ENCODE measurements around the gene ADH5. TPM values are rescaled to one million over a fixed set of nuclear protein-coding genes. Genes with fewer than 3 reads are reported as not detected.
"Not testable (repeated sequence)": the region's sequence is repeated elsewhere in the genome, so short reads cannot be mapped to it uniquely, and the experiment has no call there.

The ADH5 gene
- 100 to 1,000 TPM in 1 of 2 experiments, 10 to 100 TPM in 1; 81.3 to 119 TPM for total RNA-seq

DNA sequence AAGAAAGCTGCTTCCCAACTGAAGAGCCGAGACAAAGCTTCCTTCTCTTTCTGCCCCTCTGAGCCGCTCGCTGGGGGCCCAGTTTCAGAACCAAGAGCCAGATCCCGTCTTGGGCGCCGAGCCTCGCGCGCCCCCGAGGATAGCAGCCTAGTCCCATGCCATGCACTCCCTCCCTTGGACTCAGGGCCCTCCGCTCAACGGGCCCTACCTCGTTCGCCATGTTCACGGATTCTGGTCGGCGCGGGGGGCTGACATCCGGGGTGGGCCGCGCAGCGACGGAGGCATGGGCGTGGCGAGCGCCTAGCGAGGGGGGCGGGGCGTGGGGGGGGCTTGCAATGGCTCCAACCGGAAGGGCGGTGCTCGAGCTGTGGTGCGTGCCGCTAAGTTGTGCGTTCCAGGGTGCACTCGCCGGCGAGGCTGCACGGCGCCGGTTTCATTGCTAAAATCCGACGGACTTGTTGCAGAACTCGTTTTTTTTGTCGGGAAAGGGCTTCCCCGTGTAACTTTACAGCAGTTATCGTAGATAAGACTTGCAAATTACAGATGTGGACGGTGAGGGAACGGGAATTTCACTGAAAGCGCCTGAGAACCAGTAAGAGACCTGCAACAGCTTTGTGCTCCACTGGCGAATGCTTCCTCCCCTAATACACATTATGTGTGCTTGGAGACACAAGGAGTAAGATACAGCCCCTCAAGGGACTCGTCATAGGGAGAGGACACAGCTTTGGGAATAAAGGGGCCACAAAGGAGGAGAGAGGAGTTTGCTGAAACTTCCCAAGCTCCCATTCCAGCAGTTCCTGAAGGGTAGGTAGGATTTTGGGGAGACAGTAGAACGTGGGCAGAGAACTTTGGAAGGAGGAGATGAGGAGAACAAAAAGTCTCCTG lies at the start of gene ADH5:
Gene ADH5, minus strand, starts transcription at position 308 of the 885 bp plus-strand sequence. Its CDS starts 88 bp downstream, at position 220.
- Mint-ChIP-seq H3K36me3 (ENCODE audit: low read depth) (peaks cover 27% of the 10 kb centered on the region), H3K9me3 (ENCODE audit: low read depth) (no peaks in the 10 kb centered on the region), H3K27me3 (no peaks in the 10 kb centered on the region), H3K27ac (peak within 1 kb of the TSS; percentile 99), H3K4me3 (peak within 1 kb of the TSS; percentile 98), H3K4me1 (peaks cover 42% of the 10 kb centered on the region)
- ATAC-seq (peak; percentile 97), DNase-seq (peak; percentile 96)
- ChIA-PET CTCF (interaction anchor here (0.7 to 1.8 kb wide), 7 partner anchors 33 to 317 kb away, joined by 3 to 9 read pairs (median 3); partner anchors contain the start of gene METAP1), POLR2A (interaction anchor here (0.6 to 1.8 kb wide), 3 partner anchors 82 to 160 kb away, joined by 3 to 16 read pairs (median 4); partner anchors contain the start of gene METAP1)
- intact Hi-C loops (cut with DNase I, micrococcal nuclease) = loop anchor here (1.0 to 10.0 kb wide), 11 partner anchors 93 to 945 kb away; partner anchors contain the start of genes LAMTOR3 (in 2 of the 2), METAP1 (in 2 of the 2), STPG2 (in 2 of the 2) and DAPP1 (in 1 of the 2)

DNA sequence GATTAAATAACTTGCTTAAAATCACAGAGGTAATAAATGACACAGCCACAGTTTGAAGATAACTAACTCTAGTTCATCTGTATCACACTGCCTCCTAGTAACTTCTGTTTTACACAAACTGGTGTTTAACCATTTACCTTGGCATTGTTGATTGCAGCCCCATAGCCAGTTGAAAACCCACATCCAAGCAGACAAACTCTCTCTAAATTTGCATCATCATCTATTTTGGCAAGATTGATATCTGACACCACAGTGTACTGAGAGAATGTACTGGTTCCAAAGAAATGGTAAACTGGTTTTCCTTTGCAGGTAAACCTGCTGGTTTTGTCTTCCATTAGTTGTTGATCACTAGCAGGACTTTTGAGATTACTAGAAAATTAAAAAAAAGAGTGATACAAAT lies 47.7 kb upstream of the ADH5 start:
- no peaks in the 10 kb centered on the region for H3K9me3 Mint-ChIP-seq (ENCODE audit: low read depth)
- no peak overlapping the region for H3K4me3 Mint-ChIP-seq
- no peaks in the 10 kb centered on the region for H3K36me3 Mint-ChIP-seq (ENCODE audit: low read depth)
- POLR2A ChIA-PET = no interaction called here
- CTCF ChIA-PET = no interaction called here
- H3K27ac Mint-ChIP-seq = no peak overlapping the region
- intact Hi-C loops (cut with DNase I, micrococcal nuclease) = no loop called here
- H3K4me1 Mint-ChIP-seq = no peaks in the 10 kb centered on the region
- ATAC-seq = no peak
- H3K27me3 Mint-ChIP-seq = no peaks in the 10 kb centered on the region
- no peak for DNase-seq

DNA sequence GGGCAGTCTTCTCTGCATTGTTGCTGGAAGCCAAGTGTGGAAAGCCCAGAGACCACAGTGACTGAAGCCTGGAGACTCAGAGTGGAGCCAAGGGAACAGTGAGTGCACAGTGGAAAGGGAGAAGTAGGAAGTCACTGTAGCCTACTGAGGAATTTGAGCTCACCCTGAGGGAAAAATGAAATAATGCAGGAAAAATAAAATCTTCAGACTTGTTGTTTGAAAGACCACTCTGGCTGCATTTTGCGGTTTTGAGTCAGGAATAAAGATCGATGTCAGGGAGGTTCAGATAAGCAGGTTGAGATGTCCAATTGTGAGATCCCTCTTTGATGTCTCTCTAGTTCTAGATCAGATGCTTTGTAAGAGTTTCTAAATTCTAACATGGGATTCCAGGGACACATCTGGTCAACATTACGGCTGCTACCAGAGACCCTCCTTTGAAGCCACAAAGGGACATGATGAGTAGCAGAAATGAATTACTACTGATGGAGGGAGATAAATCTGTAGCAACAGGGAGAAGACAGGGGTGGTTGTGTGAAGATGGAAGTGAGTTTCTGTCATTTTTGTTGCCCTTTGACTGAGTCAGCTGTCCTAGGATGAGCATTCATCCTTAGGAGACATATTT lies 47.1 kb upstream of the ADH5 start:
- ChIA-PET POLR2A (no interaction called here), CTCF (no interaction called here)
- intact Hi-C loops (cut with DNase I, micrococcal nuclease) = no loop called here
- H3K4me1 Mint-ChIP-seq = no peaks in the 10 kb centered on the region
- H3K27ac Mint-ChIP-seq = no peak overlapping the region
- no peaks in the 10 kb centered on the region for H3K36me3 Mint-ChIP-seq (ENCODE audit: low read depth)
- H3K4me3 Mint-ChIP-seq = no peak overlapping the region
- no peaks in the 10 kb centered on the region for H3K27me3 Mint-ChIP-seq
- no peaks in the 10 kb centered on the region for H3K9me3 Mint-ChIP-seq (ENCODE audit: low read depth)
- DNase-seq = no peak
- ATAC-seq = no peak

DNA sequence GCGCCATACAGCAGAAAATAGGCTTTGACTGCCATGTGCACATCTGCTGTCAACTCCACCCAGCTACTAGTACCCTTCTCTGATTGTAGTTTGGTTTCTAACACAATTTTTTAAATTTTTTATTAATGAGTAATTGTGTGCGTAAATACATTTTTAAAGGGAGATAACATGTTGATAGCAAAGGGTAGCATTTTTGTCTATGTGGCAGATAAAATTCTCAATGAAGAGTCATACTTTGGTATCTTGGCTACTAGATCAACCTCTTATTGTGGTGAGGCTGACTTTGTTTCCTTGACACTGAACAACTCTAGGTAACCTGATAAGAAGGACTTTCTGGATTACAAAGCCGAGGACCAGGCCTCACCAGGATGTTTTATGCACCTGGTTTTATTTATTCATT lies 46.0 kb upstream of the ADH5 start:
- POLR2A ChIA-PET = no interaction called here
- ATAC-seq = no peak
- intact Hi-C loops (cut with DNase I, micrococcal nuclease) = no loop called here
- no peak overlapping the region for H3K4me3 Mint-ChIP-seq
- H3K27me3 Mint-ChIP-seq = no peaks in the 10 kb centered on the region
- DNase-seq = no peak
- no peaks in the 10 kb centered on the region for H3K4me1 Mint-ChIP-seq
- CTCF ChIA-PET = no interaction called here
- no peak overlapping the region for H3K27ac Mint-ChIP-seq
- H3K36me3 Mint-ChIP-seq (ENCODE audit: low read depth) = no peaks in the 10 kb centered on the region
- no peaks in the 10 kb centered on the region for H3K9me3 Mint-ChIP-seq (ENCODE audit: low read depth)

DNA sequence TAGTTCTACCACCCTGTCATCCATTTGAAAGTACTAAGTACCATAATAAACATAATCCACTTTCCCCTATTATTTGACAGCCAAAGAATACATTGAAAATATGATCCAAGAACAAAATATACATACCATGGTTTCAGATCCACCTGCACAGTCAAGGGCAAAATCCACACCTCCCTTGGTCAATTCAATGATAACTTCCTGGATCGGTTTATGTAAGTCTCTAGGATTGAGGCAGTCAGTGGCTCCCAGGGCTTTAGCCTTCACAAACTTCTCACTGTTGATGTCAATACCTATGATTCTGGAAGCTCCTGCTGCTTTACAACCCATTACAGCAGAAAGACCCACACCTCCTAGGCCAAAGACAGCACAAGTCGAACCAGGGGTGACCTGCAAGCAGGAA lies 42.8 kb upstream of the ADH5 start:
- intact Hi-C loops (cut with DNase I, micrococcal nuclease) = no loop called here
- ChIA-PET CTCF (interaction anchor here (1.2 kb wide), 1 partner anchor 10 kb away, joined by 5 read pairs; no protein-coding TSS in a partner anchor), POLR2A (no interaction called here)
- H3K36me3 Mint-ChIP-seq (ENCODE audit: low read depth) = no peaks in the 10 kb centered on the region
- H3K9me3 Mint-ChIP-seq (ENCODE audit: low read depth) = no peaks in the 10 kb centered on the region
- no peaks in the 10 kb centered on the region for H3K27me3 Mint-ChIP-seq
- DNase-seq = no peak
- no peaks in the 10 kb centered on the region for H3K4me1 Mint-ChIP-seq
- no peak overlapping the region for H3K4me3 Mint-ChIP-seq
- no peak overlapping the region for H3K27ac Mint-ChIP-seq
- no peak for ATAC-seq

DNA sequence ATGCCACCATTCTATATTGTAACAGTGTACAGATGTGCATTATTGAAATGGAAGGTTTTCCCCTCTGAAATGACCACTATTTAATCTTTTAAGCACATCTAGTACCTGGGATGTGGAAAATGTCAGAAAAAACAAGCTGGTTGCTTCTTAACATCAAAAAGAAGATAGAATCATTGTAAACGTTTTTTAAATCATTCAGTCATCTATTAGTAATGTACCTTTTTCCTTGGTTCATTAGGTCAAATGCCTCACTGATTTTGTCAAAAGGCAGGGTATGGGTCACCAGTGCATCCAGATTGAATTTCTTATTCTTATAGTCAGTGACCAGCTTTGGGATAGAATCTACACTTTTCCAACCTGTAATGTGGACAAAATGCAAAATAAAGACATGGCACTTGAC lies 37.8 kb upstream of the ADH5 start:
- Mint-ChIP-seq H3K27ac (no peak overlapping the region), H3K4me3 (no peak overlapping the region), H3K27me3 (no peaks in the 10 kb centered on the region), H3K9me3 (ENCODE audit: low read depth) (no peaks in the 10 kb centered on the region), H3K36me3 (ENCODE audit: low read depth) (no peaks in the 10 kb centered on the region), H3K4me1 (no peaks in the 10 kb centered on the region)
- CTCF ChIA-PET = no interaction called here
- DNase-seq = no peak
- ATAC-seq = no peak
- intact Hi-C loops (cut with DNase I, micrococcal nuclease) = no loop called here
- POLR2A ChIA-PET = no interaction called here

DNA sequence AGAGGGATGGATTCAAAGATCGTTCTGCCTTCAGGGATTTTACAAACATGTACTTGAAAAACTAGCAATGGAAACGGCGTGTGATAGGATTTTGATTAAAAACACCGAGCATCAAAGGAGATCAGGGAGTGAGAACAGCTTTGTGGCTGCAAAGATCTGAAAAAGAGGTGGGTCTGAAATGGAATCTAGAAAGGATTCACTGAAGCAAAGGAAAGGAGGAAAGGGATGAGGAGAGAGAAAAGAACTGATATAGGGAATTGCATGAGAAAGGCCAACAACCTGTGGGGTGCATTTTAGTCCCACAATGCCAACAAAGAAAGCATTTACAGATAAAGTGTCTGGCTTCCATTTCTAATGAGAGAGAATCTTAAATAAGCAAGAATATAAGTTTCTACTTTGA lies 32.4 kb upstream of the ADH5 start:
- CTCF ChIA-PET = interaction anchor here (1.3 to 1.6 kb wide), 2 partner anchors 10 to 341 kb away, joined by 4 to 5 read pairs; no protein-coding TSS in a partner anchor
- intact Hi-C loops (cut with DNase I, micrococcal nuclease) = no loop called here
- Mint-ChIP-seq H3K36me3 (ENCODE audit: low read depth) (no peaks in the 10 kb centered on the region), H3K9me3 (ENCODE audit: low read depth) (no peaks in the 10 kb centered on the region), H3K27me3 (no peaks in the 10 kb centered on the region), H3K4me1 (no peaks in the 10 kb centered on the region), H3K27ac (no peak overlapping the region), H3K4me3 (no peak overlapping the region)
- ATAC-seq (no peak), DNase-seq (no peak)
- POLR2A ChIA-PET = no interaction called here

DNA sequence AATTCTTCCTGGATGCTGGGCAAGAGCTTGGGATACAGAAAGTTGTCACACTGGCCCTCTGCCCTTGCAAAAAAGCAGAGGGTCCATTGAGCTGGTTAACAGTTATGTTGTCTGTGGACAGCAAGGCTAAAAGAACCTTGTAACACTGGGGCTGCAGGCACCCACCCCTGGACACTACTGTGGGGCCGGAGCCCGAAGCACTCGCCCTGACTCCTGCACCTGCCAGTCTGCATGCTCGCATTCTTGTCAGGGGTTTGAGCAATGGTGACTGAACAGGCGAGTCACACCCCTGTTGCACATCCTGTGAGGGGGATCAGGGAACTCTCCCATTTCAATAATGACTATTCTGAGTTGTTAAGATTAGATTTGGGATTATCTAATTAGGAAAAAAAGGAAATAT lies 31.9 kb upstream of the ADH5 start:
- no peaks in the 10 kb centered on the region for H3K27me3 Mint-ChIP-seq
- H3K9me3 Mint-ChIP-seq (ENCODE audit: low read depth) = no peaks in the 10 kb centered on the region
- no peak overlapping the region for H3K27ac Mint-ChIP-seq
- POLR2A ChIA-PET = no interaction called here
- CTCF ChIA-PET = interaction anchor here (1.3 kb wide), 1 partner anchor 11 kb away, joined by 5 read pairs; no protein-coding TSS in a partner anchor
- no peaks in the 10 kb centered on the region for H3K4me1 Mint-ChIP-seq
- no peaks in the 10 kb centered on the region for H3K36me3 Mint-ChIP-seq (ENCODE audit: low read depth)
- no peak overlapping the region for H3K4me3 Mint-ChIP-seq
- intact Hi-C loops (cut with DNase I, micrococcal nuclease) = no loop called here
- no peak for DNase-seq
- ATAC-seq = no peak

DNA sequence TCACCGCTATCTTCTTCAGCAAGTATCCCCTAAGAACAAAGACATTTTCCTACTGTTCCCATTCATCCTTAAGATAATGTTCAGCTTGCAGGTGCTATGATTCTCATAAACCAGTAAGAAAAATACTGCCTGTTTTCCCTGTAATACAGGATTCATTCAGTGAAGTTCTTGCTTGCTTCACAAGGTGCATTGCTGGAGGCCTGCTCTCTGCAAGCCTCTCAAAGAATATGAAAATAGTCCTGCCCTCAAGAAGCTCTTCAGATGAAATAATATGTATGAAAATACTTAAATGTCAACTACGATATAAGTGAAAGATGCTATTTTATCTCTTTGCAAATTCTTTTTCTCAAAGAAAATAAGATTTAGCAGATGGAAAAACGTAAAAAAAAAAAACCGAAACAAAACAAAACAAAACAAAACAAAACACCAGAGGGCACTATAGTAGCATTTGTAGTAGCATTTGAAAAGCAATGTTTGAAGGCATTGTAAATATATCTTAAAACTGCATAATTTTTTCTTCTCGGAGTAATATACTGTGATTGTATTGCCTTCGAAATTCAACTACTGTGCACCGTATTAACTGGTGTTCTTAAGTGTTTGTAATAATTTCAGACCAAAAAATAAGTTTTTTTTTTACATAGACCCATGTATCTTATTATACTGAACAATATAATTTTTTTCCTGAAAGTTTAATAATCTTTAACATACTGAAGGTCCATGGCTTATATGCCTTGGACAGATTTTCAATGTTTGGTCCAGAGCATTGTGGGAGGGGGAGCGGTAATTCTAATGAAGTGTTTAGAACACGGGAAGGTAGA lies 29.5 kb upstream of the ADH5 start:
- Mint-ChIP-seq H3K4me1 (no peaks in the 10 kb centered on the region), H3K27me3 (no peaks in the 10 kb centered on the region), H3K9me3 (ENCODE audit: low read depth) (no peaks in the 10 kb centered on the region), H3K36me3 (ENCODE audit: low read depth) (no peaks in the 10 kb centered on the region), H3K27ac (no peak overlapping the region), H3K4me3 (no peak overlapping the region)
- CTCF ChIA-PET = interaction anchor here (0.7 to 1.2 kb wide), 3 partner anchors 286 to 346 kb away, joined by 3 to 7 read pairs (median 3); no protein-coding TSS in a partner anchor
- DNase-seq (no peak), ATAC-seq (no peak)
- POLR2A ChIA-PET = no interaction called here
- intact Hi-C loops (cut with DNase I, micrococcal nuclease) = loop anchor here (1.0 to 10.0 kb wide), 4 partner anchors 287 to 1453 kb away; no protein-coding TSS in a partner anchor

DNA sequence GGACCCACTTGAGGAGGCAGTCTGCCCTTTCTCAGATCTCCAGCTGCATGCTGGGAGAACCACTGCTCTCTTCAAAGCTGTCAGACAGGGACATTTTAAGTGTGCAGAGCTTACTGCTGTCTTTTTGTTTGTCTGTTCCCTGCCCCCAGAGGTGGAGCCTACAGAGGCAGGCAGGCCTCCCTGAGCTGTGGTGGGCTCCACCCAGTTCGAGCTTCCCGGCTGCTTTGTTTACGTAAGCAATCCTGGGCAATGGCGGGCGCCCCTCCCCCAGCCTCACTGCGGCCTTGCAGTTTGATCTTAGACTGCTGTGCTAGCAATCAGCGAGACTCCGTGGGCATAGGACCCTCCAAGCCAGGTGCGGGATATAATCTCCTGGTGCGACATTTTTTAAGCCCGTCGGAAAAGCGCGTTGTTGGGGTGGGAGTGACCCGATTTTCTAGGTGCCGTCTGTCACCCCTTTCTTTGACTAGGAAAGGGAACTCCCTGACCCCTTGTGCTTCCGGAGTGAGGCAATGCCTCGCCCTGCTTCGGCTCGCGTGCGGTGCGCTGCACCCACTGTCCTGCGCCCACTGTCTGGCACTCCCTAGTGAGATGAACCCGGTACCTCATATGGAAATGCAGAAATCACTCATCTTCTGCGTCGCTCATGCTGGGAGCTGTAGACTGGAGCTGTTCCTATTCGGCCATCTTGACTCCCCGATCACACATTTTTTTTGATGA lies 28.7 kb upstream of the ADH5 start:
- H3K9me3 Mint-ChIP-seq (ENCODE audit: low read depth); DNase-seq: not testable (repeated sequence)
- CTCF ChIA-PET = interaction anchor here (0.7 to 1.2 kb wide), 4 partner anchors 287 to 347 kb away, joined by 3 to 7 read pairs (median 3); no protein-coding TSS in a partner anchor

More for the DNA sequence above, 28.7 kb upstream of the ADH5 start:
- H3K4me1 Mint-ChIP-seq; POLR2A ChIA-PET; H3K4me3 Mint-ChIP-seq; H3K27ac Mint-ChIP-seq; ATAC-seq; H3K27me3 Mint-ChIP-seq; H3K36me3 Mint-ChIP-seq (ENCODE audit: low read depth): not testable (repeated sequence)
- intact Hi-C loops (cut with DNase I, micrococcal nuclease) = loop anchor here in 1 of 2 experiments (10.0 kb wide), 1 partner anchor 1452 kb away; no protein-coding TSS in a partner anchor
